Measurements from ENCODE around the gene PPP2R3A.
"Not testable (repeated sequence)": the region's sequence is repeated elsewhere in the genome, so short reads cannot be mapped to it uniquely, and the experiment has no call there.

PPP2R3A gene

DNA sequence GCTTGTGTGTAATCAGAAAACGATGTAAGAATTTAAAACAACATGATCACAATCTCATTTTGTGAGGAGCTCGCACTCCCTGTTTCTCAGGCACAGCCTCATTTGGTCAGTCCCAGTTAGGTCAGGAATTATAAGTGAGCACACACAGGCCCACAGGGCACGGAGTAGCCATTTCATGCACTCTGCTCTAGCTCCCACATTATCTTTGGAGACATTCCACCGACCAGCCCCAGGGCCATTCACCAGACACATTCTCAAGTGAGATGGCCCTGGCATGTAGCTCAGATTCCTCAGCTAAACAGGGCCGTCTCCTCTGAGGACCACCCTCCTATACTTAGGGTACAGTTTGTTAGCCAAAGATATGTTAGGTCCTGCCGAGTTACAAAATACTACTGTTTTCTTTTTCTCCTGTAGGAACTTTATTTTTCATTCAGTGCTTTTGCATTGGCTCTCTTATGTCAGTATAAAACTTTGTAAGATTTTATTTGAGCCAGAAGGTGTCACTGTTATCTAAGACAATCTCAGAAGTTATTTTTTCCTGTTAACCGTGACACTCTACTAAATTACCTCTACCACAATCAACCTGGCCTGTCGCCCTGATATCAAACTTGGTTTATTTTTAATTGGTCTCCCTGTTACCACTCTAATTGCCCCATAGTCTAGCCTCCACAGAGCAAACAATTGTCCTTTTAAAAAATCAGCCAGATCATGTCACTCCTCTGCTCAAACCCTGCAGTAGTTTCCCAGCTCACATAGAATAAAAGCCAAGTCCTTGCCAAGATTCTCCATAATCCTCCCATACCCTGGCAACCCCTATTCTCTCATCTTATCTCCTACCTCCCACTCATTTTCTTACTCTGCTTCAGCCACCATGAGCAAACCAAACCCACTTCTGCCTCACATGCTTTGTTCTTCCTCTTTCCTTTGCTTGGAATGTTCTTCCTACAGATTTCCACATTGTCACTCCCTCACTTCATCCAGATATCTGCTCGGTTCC is 105.7 kb downstream of the PPP2R3A start:
- 82% methylated on average over 9 of the region's 9 CpGs for WGBS
- Histone ChIP-seq H3K27me3 (ENCODE audit: insufficient read depth, low read length) (no peaks in the 10 kb centered on the region), H3K4me3 (ENCODE audit: low read length) (no peak overlapping the region), H3K27ac (ENCODE audit: low read depth, low read length) (no peak overlapping the region), H3K4me1 (ENCODE audit: insufficient read depth, low read length) (no peaks in the 10 kb centered on the region; the same call in 1 of the 2 replicates), H3K9ac (ENCODE audit: low read depth, low read length) (no peak overlapping the region), H3K36me3 (ENCODE audit: insufficient read depth, low read length) (no peaks in the 10 kb centered on the region), H3K9me3 (ENCODE audit: insufficient read depth, low read depth, low read length) (no peaks in the 10 kb centered on the region)

DNA sequence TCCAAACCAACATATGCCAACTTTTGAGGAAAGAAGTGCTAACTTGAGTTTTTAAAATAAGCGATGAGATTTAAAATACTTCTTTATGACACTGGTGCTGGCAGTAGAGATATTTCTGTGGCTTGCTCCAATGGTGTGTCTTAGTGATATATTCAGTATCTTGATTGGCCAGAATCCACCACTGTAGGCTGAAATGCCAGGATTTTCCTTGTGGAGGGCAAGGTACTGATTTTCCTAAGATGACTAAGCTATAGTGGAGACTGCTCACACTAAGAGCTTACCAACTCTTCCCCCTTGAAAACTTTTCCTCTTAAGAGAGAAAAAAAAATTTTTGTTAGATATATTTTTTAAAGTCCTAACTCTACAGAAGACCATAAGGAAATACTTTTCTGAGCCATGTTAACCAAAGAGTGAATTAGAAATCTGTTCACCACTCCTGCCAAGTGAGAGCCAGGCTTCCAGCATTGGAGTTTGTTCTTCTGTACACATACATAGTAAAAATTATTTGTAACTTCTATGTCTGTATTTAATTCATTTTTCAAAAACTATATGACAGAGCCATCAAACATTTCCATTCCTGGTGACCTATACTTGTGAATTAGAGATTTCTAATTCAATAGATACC is 109.1 kb downstream of the PPP2R3A start:
- no peaks in the 10 kb centered on the region for H3K9me3 ChIP-seq (ENCODE audit: insufficient read depth, low read depth, low read length)
- H3K36me3 ChIP-seq (ENCODE audit: insufficient read depth, low read length), result peaks cover under 1% of the 10 kb centered on the region; the same call in 1 of the 2 replicates
- no peak overlapping the region for H3K9ac ChIP-seq (ENCODE audit: low read depth, low read length)
- no peaks in the 10 kb centered on the region; the same call in 1 of the 2 replicates for H3K4me1 ChIP-seq (ENCODE audit: insufficient read depth, low read length)
- no peak overlapping the region for H3K4me3 ChIP-seq (ENCODE audit: low read length)
- no peaks in the 10 kb centered on the region for H3K27me3 ChIP-seq (ENCODE audit: insufficient read depth, low read length)
- H3K27ac ChIP-seq (ENCODE audit: low read depth, low read length), result no peak overlapping the region
- 92% methylated on average over 1 of the region's 1 CpG for WGBS

GRCh38 chr3:136075218-136075808 is 109.8 kb downstream of the PPP2R3A start:
- Histone ChIP-seq H3K27me3 (ENCODE audit: insufficient read depth, low read length) (no peaks in the 10 kb centered on the region), H3K36me3 (ENCODE audit: insufficient read depth, low read length) (peaks cover 7% of the 10 kb centered on the region; the same call in 1 of the 2 replicates), H3K4me1 (ENCODE audit: insufficient read depth, low read length) (no peaks in the 10 kb centered on the region; the same call in 1 of the 2 replicates), H3K9me3 (ENCODE audit: insufficient read depth, low read depth, low read length) (no peaks in the 10 kb centered on the region), H3K4me3 (ENCODE audit: low read length) (no peak overlapping the region), H3K9ac (ENCODE audit: low read depth, low read length) (no peak overlapping the region), H3K27ac (ENCODE audit: low read depth, low read length) (no peak overlapping the region)
- WGBS, result no CpG with 5 or more reads among the region's 1 CpG

GRCh38 chr3:136075811-136076210 is 110.3 kb downstream of the PPP2R3A start:
- peaks cover 11% of the 10 kb centered on the region; the same call in 1 of the 2 replicates for H3K36me3 ChIP-seq (ENCODE audit: insufficient read depth, low read length)
- no peaks in the 10 kb centered on the region for H3K27me3 ChIP-seq (ENCODE audit: insufficient read depth, low read length)
- no peak overlapping the region for H3K4me3 ChIP-seq (ENCODE audit: low read length)
- no peaks in the 10 kb centered on the region for H3K9me3 ChIP-seq (ENCODE audit: insufficient read depth, low read depth, low read length)
- no peaks in the 10 kb centered on the region; the same call in 1 of the 2 replicates for H3K4me1 ChIP-seq (ENCODE audit: insufficient read depth, low read length)
- H3K27ac ChIP-seq (ENCODE audit: low read depth, low read length), result no peak overlapping the region
- WGBS, result 91% methylated on average over 2 of the region's 3 CpGs
- no peak overlapping the region for H3K9ac ChIP-seq (ENCODE audit: low read depth, low read length)

DNA sequence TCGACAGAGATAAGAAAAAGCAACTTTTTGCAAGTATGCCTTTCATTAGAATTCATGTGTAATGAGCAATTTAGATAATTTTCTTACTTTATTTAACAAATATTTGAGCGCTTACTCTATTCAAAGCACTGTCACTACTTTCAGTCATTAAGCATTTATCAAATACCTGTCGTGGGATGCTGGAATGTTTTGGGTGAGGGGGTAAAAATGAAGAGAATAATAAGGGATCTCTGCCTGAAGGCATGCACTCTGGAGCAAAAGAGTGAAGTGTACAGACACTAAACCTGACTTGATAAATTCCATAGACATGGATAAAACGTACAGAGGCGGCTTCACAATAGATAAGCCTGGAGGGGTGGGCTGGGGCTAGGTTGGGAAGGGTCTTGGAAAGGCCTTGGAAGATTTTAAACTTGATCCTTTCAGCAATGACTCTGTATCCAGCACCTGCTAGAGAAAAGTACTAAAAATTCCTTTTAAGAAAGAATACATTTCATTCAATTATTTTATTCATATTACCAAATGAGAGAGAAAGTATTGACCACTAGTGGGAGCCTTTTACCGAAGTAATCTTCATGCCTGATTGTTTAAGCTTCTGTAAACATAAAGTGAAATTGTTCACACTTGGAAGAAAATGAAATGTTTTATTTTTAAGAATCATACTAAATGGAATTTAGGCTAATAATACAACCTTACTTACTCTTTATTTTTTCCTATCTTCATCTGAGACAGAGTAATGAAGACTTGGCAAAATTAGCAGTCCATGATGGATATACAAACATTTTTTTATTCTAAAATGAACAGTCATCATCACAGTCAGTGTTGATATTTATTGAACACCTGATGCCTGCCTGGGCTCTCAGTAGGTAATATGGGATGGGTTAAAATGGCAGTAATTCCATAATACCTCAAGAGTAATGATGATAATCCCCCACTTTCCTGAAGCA is 113.2 kb downstream of the PPP2R3A start:
- 90% methylated on average over 5 of the region's 6 CpGs for WGBS
- Histone ChIP-seq H3K4me3 (ENCODE audit: low read length) (no peak overlapping the region), H3K4me1 (ENCODE audit: insufficient read depth, low read length) (no peaks in the 10 kb centered on the region), H3K9me3 (ENCODE audit: insufficient read depth, low read depth, low read length) (peaks cover 2% of the 10 kb centered on the region; the same call in 1 of the 2 replicates), H3K9ac (ENCODE audit: low read depth, low read length) (no peak overlapping the region), H3K36me3 (ENCODE audit: insufficient read depth, low read length) (peaks cover 35% of the 10 kb centered on the region), H3K27ac (ENCODE audit: low read depth, low read length) (no peak overlapping the region), H3K27me3 (ENCODE audit: insufficient read depth, low read length) (no peaks in the 10 kb centered on the region)

DNA sequence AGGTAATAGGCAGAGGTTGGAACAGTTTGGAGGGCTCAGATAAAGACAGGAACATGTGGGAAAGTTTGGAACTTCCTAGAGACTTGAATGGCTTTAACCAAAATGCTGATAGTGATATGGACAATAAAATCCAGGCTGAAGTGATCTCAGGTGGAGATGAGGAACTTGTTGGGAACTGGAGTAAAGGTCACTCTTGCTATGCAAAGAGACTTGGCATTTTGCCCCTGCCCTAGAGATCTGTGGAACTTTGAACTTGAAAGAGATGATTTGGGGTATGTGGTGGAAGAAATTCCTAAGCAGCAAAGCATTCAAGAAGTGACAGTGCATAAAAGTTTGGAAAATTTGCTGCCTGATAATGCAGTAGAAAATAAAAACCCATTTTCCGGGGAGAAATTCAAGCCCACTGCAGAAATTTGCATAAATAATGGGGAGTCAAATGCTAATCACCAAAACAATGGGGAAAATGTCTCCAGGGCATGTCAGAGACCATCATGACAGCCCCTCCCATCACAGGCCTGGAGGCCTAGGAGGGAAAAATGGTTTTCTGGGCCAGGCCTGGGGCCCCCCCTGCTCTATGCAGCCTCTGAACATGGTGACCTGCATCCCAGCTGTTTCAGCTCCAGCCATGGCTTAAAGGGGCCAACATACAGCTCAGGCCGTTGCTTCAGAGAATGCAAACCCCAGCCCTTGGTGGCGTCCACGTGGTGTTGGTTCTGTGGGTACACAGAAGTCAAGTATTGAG is 118.3 kb downstream of the PPP2R3A start:
- not testable (repeated sequence) for H3K27me3 ChIP-seq (ENCODE audit: insufficient read depth, low read length); H3K9ac ChIP-seq (ENCODE audit: low read depth, low read length); H3K4me3 ChIP-seq (ENCODE audit: low read length); H3K27ac ChIP-seq (ENCODE audit: low read depth, low read length); H3K4me1 ChIP-seq (ENCODE audit: insufficient read depth, low read length)
- Histone ChIP-seq H3K9me3 (ENCODE audit: insufficient read depth, low read depth, low read length) (peaks cover 17% of the 10 kb centered on the region), H3K36me3 (ENCODE audit: insufficient read depth, low read length) (peaks cover 63% of the 10 kb centered on the region)
- 97% methylated on average over 4 of the region's 4 CpGs for WGBS

DNA sequence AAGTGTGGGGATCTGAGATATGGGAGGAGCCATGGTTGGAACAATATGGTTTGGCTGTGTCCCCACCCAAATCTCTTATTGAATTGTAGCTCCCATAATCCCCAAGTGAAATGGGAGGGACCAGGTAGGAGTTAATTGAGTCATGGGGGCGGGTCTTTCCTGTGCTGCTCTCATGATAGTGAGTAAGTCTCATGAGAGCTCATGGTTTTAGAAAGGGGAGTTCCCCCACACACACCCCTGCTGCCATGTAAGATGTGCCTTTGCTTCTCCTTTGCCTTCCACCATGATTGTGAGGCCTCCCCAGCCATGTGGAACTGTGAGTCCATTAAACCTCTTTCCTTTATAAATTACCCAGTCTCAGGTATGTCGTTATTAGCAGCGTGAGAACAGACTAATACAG is 119.5 kb downstream of the PPP2R3A start:
- Histone ChIP-seq H3K9me3 (ENCODE audit: insufficient read depth, low read depth, low read length) (peaks cover 17% of the 10 kb centered on the region), H3K36me3 (ENCODE audit: insufficient read depth, low read length) (peaks cover 59% of the 10 kb centered on the region)
- H3K27ac ChIP-seq (ENCODE audit: low read depth, low read length); H3K27me3 ChIP-seq (ENCODE audit: insufficient read depth, low read length); H3K4me1 ChIP-seq (ENCODE audit: insufficient read depth, low read length); H3K4me3 ChIP-seq (ENCODE audit: low read length); H3K9ac ChIP-seq (ENCODE audit: low read depth, low read length): not testable (repeated sequence)
- 95% methylated on average over 3 of the region's 3 CpGs for WGBS

GRCh38 chr3:136093771-136094170 is 128.2 kb downstream of the PPP2R3A start:
- Histone ChIP-seq H3K4me1 (ENCODE audit: insufficient read depth, low read length) (no peaks in the 10 kb centered on the region), H3K27ac (ENCODE audit: low read depth, low read length) (no peak overlapping the region), H3K9ac (ENCODE audit: low read depth, low read length) (no peak overlapping the region), H3K36me3 (ENCODE audit: insufficient read depth, low read length) (peaks cover 16% of the 10 kb centered on the region), H3K27me3 (ENCODE audit: insufficient read depth, low read length) (no peaks in the 10 kb centered on the region), H3K4me3 (ENCODE audit: low read length) (no peak overlapping the region), H3K9me3 (ENCODE audit: insufficient read depth, low read depth, low read length) (no peaks in the 10 kb centered on the region)
- 98% methylated on average over 3 of the region's 4 CpGs for WGBS

GRCh38 chr3:136105044-136105443 is 139.5 kb downstream of the PPP2R3A start:
- Histone ChIP-seq H3K9ac (ENCODE audit: low read depth, low read length) (no peak overlapping the region), H3K36me3 (ENCODE audit: insufficient read depth, low read length) (peaks cover 20% of the 10 kb centered on the region), H3K4me3 (ENCODE audit: low read length) (no peak overlapping the region), H3K27ac (ENCODE audit: low read depth, low read length) (no peak overlapping the region), H3K4me1 (ENCODE audit: insufficient read depth, low read length) (no peaks in the 10 kb centered on the region), H3K27me3 (ENCODE audit: insufficient read depth, low read length) (no peaks in the 10 kb centered on the region), H3K9me3 (ENCODE audit: insufficient read depth, low read depth, low read length) (no peaks in the 10 kb centered on the region)
- WGBS, result 97% methylated on average over 4 of the region's 4 CpGs

DNA sequence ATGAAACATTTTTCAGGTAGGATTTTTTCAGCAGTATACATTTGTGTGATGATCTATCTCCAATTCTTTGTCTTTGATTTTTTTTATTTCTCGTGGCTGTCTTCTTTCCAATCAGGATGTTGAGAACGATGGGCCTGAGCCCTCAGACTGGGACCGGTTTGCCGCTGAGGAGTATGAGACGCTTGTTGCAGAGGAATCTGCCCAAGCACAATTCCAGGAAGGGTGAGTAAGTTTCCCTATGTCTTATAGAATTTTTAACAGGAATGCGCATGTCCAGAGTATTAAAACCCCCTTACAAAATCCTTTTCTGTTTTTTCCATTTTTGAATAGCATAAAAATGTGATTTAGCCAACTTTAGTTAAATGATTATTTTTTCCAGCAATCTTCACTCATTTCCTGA is 140.6 kb downstream of the PPP2R3A start:
- H3K36me3 ChIP-seq (ENCODE audit: insufficient read depth, low read length), result peaks cover 20% of the 10 kb centered on the region
- no peaks in the 10 kb centered on the region for H3K9me3 ChIP-seq (ENCODE audit: insufficient read depth, low read depth, low read length)
- no peak overlapping the region for H3K9ac ChIP-seq (ENCODE audit: low read depth, low read length)
- H3K4me3 ChIP-seq (ENCODE audit: low read length), result no peak overlapping the region
- no peaks in the 10 kb centered on the region for H3K27me3 ChIP-seq (ENCODE audit: insufficient read depth, low read length)
- 96% methylated on average over 5 of the region's 6 CpGs for WGBS
- no peak overlapping the region for H3K27ac ChIP-seq (ENCODE audit: low read depth, low read length)
- no peaks in the 10 kb centered on the region for H3K4me1 ChIP-seq (ENCODE audit: insufficient read depth, low read length)

Measured in HUES64 (cell line).